HepG2 (cell line): ENCODE results near the gene NTM. TPM values are rescaled to one million over a fixed set of nuclear protein-coding genes. Genes with fewer than 3 reads are reported as not detected.

ENCODE experiments used
- ATAC-seq: fragments of 200-7000 bp; cut with Tn5 transposase; 3 replicates; pipeline ENCODE4 v1.9.1; 2020; ENCODE audit warnings: mild to moderate bottlenecking, moderate library complexity
- BruUV-seq: library from RNA; stranded (reverse); fragments of 400-500 nt; replicated peaks from 2 replicates; lab custom pipeline; 2021; lab: Mats Ljungman, UMichigan
- CTCF ChIA-PET: fragments of 300-600 bp; formaldehyde crosslinking; extraction: SDS; loops from one replicate; lab custom pipeline; 2021; ENCODE audit warnings: low total read pairs, inconsistent platforms, low intra/inter-chr PET ratio; lab: Yijun Ruan, JAX
- POLR2A ChIA-PET: fragments of 350-600 bp; sonication (Branson Sonifier 250); formaldehyde crosslinking; loops from one replicate; lab custom pipeline; 2020; ENCODE audit warnings: antibody characterized with exemption, inconsistent platforms; lab: Yijun Ruan, JAX
- DNase-seq: peaks from one replicate; pipeline ENCODE4 v3.0.0-alpha.2; 2015; ENCODE audit warnings: low spot score
- FAIRE-seq: peaks from 3 replicates; lab custom pipeline; 2011; peaks lifted over from hg19 to GRCh38; lab: Jason Lieb, UNC
- H2AFZ ChIP-seq: one replicate; pipeline ENCODE4 v1.6.1; 2011; ENCODE audit warnings: low read length, inconsistent platforms
- H3K27ac ChIP-seq: fragments of 300-600 bp; 3 replicates; pipeline ENCODE4 v1.8.0; 2011; ENCODE audit warnings: mixed run types, mild to moderate bottlenecking, mixed read lengths, low read length, inconsistent platforms; ENCODE audit not compliant: insufficient read depth; ENCODE audit errors: extremely low read length
- H3K27me3 ChIP-seq, 2 experiments: fragments of 200-600 bp in 1 of 2; 2 replicates in 1 of 2; 3 replicates in 1 of 2; pipeline versions ENCODE4 v1.6.0 to v1.8.0; 2011; ENCODE audit warnings: low read length in 2 of 2, mild to moderate bottlenecking in 2 of 2, moderate library complexity in 2 of 2, inconsistent platforms in 1 of 2; ENCODE audit not compliant: insufficient read depth in 2 of 2, control insufficient read depth in 1 of 2
- H3K36me3 ChIP-seq, 2 experiments: fragments of 200-600 bp in 1 of 2; replicated peaks in 1 of 2; 2 replicates in 1 of 2; 3 replicates in 1 of 2; pipeline versions ENCODE4 v1.5.1 to v1.8.0; 2011; ENCODE audit warnings: low read length in 2 of 2, inconsistent platforms in 1 of 2; ENCODE audit not compliant: insufficient read depth in 2 of 2, control insufficient read depth in 1 of 2
- H3K4me1 ChIP-seq: 2 replicates; pipeline ENCODE4 v1.5.1; 2012; ENCODE audit warnings: low read length, inconsistent platforms; ENCODE audit not compliant: insufficient read depth
- H3K4me2 ChIP-seq: 2 replicates; pipeline ENCODE4 v1.6.0; 2011; ENCODE audit warnings: low read depth, low read length, inconsistent platforms
- H3K4me3 ChIP-seq, 3 experiments: fragments of 200-600 bp in 1 of 3; sonication (generic), shearing (Covaris generic) in 1 of 3; replicated peaks in 1 of 3; 2 replicates each; pipeline ENCODE4 v1.5.1; 2011 to 2016; ENCODE audit warnings: low read length in 3 of 3, inconsistent platforms in 2 of 3, low read depth in 2 of 3, mild to moderate bottlenecking in 2 of 3, control low read depth in 1 of 3, mixed read lengths in 1 of 3; ENCODE audit not compliant: insufficient read depth in 1 of 3
- H3K79me2 ChIP-seq: one replicate; pipeline ENCODE4 v1.6.1; 2011; ENCODE audit warnings: low read length, inconsistent platforms; ENCODE audit not compliant: insufficient read depth
- H3K9ac ChIP-seq: 2 replicates; pipeline ENCODE4 v1.6.0; 2011; ENCODE audit warnings: mild to moderate bottlenecking, low read depth, low read length, inconsistent platforms; ENCODE audit not compliant: insufficient read depth
- H3K9me3 ChIP-seq: 2 replicates; pipeline ENCODE4 v1.5.1; 2012; ENCODE audit warnings: mild to moderate bottlenecking, low read length
- H4K20me1 ChIP-seq: 2 replicates; pipeline ENCODE4 v1.6.0; 2011; ENCODE audit warnings: inconsistent platforms, mild to moderate bottlenecking, low read length, moderate library complexity; ENCODE audit not compliant: insufficient read depth
- FOXC1 ChIP-seq: sonication (generic); formaldehyde crosslinking; IDR thresholded peaks from 2 replicates; pipeline ENCODE4 v1.8.0; 2022; ENCODE audit warnings: mild to moderate bottlenecking, missing genetic modification reagents, borderline replicate concordance
- HOMEZ ChIP-seq: IDR thresholded peaks from 2 replicates; pipeline ENCODE4 v1.6.1; 2016; ENCODE audit warnings: low read depth
- HOXA3 ChIP-seq: sonication (generic); formaldehyde crosslinking; IDR thresholded peaks from 2 replicates; pipeline ENCODE4 v1.5.0; 2020; ENCODE audit warnings: missing genetic modification reagents
- MYPOP ChIP-seq: sonication (generic); formaldehyde crosslinking; IDR thresholded peaks from 2 replicates; pipeline ENCODE4 v1.8.1; 2023; ENCODE audit warnings: mild to moderate bottlenecking, moderate library complexity, missing genetic modification reagents
- NCOR1 ChIP-seq: fragments of 200-600 bp; sonication (generic); IDR thresholded peaks from 2 replicates; pipeline ENCODE4 v1.7.0; 2017; ENCODE audit warnings: antibody characterized with exemption, low read length, borderline replicate concordance
- RAD51 ChIP-seq: fragments of 450-650 bp; IDR thresholded peaks from 2 replicates; pipeline ENCODE4 v1.6.1; 2016; ENCODE audit warnings: borderline replicate concordance
- SRSF4 ChIP-seq: fragments of 200-400 bp; formaldehyde crosslinking; IDR thresholded peaks from one replicate; pipeline ENCODE4 v1.6.1; 2018; ENCODE audit warnings: mild to moderate bottlenecking, low read depth, low read length, moderate library complexity; ENCODE audit not compliant: poor library complexity, severe bottlenecking
- ZMAT5 ChIP-seq: sonication (generic); formaldehyde crosslinking; IDR thresholded peaks from 2 replicates; pipeline ENCODE4 v1.5.0; 2020; ENCODE audit warnings: mild to moderate bottlenecking, low read depth, missing genetic modification reagents, borderline replicate concordance
- ZNF275 ChIP-seq: sonication (generic); formaldehyde crosslinking; IDR thresholded peaks from 2 replicates; pipeline ENCODE4 v1.8.0; 2022; ENCODE audit warnings: missing genetic modification reagents, mild to moderate bottlenecking, inconsistent platforms, borderline replicate concordance
- ZNF280B ChIP-seq: sonication (generic); formaldehyde crosslinking; IDR thresholded peaks from 2 replicates; pipeline ENCODE4 v1.5.0; 2020; ENCODE audit warnings: missing genetic modification reagents, mild to moderate bottlenecking, borderline replicate concordance
- ZNF615 ChIP-seq: sonication (generic); formaldehyde crosslinking; IDR thresholded peaks from 2 replicates; pipeline ENCODE4 v1.5.0; 2020; ENCODE audit warnings: mild to moderate bottlenecking, missing genetic modification reagents, borderline replicate concordance
- ZNF740 ChIP-seq: sonication (generic); formaldehyde crosslinking; IDR thresholded peaks from 2 replicates; pipeline ENCODE4 v1.4.0; 2020; ENCODE audit warnings: missing genetic modification reagents
- WGBS: methylation state at CpG from one replicate; pipeline ENCODE4 v1.1.6; 2017; ENCODE audit warnings: low lambda C conversion rate; 5-methylcytosine and 5-hydroxymethylcytosine counted together
- in situ Hi-C: cut with HindIII; loops from 2 replicates; pipeline ENCODE4 v1.10.0; 2017; ENCODE audit warnings: low pct_unique_long_range_greater_than_20kb; ENCODE audit not compliant: extremely low pct_ligation_motif_present
- intact Hi-C: fragments of 100-400 bp; cut with micrococcal nuclease; formaldehyde crosslinking; loops from one replicate; pipeline ENCODE4 v1.10.0; 2022; ENCODE audit not compliant: unreplicated experiment
- polyA plus RNA-seq, 8 experiments: library from polyadenylated mRNA; depleted of rRNA in 3 of 8; stranded (reverse) in 7 of 8; unstranded in 1 of 8; fragments of >200 nt; fragmentation: Illumina TruSeq in 4 of 8; extraction: Trizol in 4 of 8; gene quantifications; 2 replicates each; pipeline versions ENCODE4 v1.2.1 to v1.2.3, GENCODE V29; 2011 to 2016; ENCODE audit warnings: low read depth in 4 of 8, missing spikeins in 1 of 8, mixed read lengths in 1 of 8; ENCODE audit not compliant: insufficient read depth in 1 of 8
- total RNA-seq, 5 experiments: library from RNA; depleted of rRNA; stranded (reverse); fragments of >200 nt; fragmentation: Illumina TruSeq; extraction: Trizol; gene quantifications; 2 replicates each; pipeline ENCODE4 v1.2.3, GENCODE V29; 2016; ENCODE audit warnings: low read depth in 1 of 5

Gene NTM
- total and polyA plus RNA-seq, 2 of the 13 experiments (the other 11 are each of a cell fraction or from before 2014, with no cell fraction given): not detected

GRCh38 chr11:131712897-131713296 is 342.5 kb downstream of the NTM start:
- Histone ChIP-seq H3K4me2 (no peak overlapping the region), H4K20me1 (no peaks in the 10 kb centered on the region), H3K4me1 (no peaks in the 10 kb centered on the region), H3K36me3 (no peaks in the 10 kb centered on the region), H3K9me3 (peaks cover 10% of the 10 kb centered on the region; the same call in 1 of the 2 replicates), H3K27me3 (no peaks in the 10 kb centered on the region), H3K79me2 (no peaks in the 10 kb centered on the region), H2AFZ (no peak overlapping the region), H3K27ac (no peak overlapping the region), H3K4me3 (no peak overlapping the region), H3K9ac (no peak overlapping the region)
- intact Hi-C loops: no loop called here
- no TSS peak for BruUV-seq
- 44% methylated on average over 5 of the region's 5 CpGs for WGBS
- ChIA-PET CTCF (no interaction called here), POLR2A (no interaction called here)
- DNase-seq (no peak), FAIRE-seq (no peak), ATAC-seq (no peak)
- in situ Hi-C loops: no loop called here
- TF ChIP-seq NCOR1: no peak
- TF ChIP-seq ZNF280B (CRISPR knock-in tag): no peak
- no peak for TF ChIP-seq HOXA3 (CRISPR knock-in tag)
- TF ChIP-seq HOMEZ (CRISPR knock-in tag): no peak
- no peak for TF ChIP-seq ZNF275 (CRISPR knock-in tag)
- no peak for TF ChIP-seq FOXC1 (CRISPR knock-in tag)
- no peak for TF ChIP-seq ZNF615 (CRISPR knock-in tag)
- no peak for TF ChIP-seq MYPOP (CRISPR knock-in tag)
- no peak for TF ChIP-seq RAD51
- TF ChIP-seq ZNF740 (CRISPR knock-in tag): no peak
- TF ChIP-seq SRSF4: no peak
- TF ChIP-seq ZMAT5 (CRISPR knock-in tag): no peak
